Thyroid gland (tissue), 4 donors: ENCODE data around the gene ATG9B.

Experiments
- POLR2A ChIP-seq, 2 donors: fragments of 450-650 bp; IDR thresholded peaks; one replicate each; pipeline ENCODE4 v1.6.1; 2017; ENCODE audit warnings: antibody characterized with exemption in 2 of 2, mild to moderate bottlenecking in 2 of 2, moderate library complexity in 1 of 2
- TF ChIP-seq, protein P1 (sequence below), 6 experiments: fragments of 200-600 bp in 3 of 6; fragments of 450-650 bp in 3 of 6; sonication (generic) in 3 of 6; IDR thresholded peaks; one replicate each; pipeline ENCODE4 v1.5.1; 2016 to 2019; ENCODE audit warnings: antibody characterized with exemption in 6 of 6, mild to moderate bottlenecking in 2 of 6, inconsistent platforms in 1 of 6, moderate library complexity in 1 of 6

DNA sequence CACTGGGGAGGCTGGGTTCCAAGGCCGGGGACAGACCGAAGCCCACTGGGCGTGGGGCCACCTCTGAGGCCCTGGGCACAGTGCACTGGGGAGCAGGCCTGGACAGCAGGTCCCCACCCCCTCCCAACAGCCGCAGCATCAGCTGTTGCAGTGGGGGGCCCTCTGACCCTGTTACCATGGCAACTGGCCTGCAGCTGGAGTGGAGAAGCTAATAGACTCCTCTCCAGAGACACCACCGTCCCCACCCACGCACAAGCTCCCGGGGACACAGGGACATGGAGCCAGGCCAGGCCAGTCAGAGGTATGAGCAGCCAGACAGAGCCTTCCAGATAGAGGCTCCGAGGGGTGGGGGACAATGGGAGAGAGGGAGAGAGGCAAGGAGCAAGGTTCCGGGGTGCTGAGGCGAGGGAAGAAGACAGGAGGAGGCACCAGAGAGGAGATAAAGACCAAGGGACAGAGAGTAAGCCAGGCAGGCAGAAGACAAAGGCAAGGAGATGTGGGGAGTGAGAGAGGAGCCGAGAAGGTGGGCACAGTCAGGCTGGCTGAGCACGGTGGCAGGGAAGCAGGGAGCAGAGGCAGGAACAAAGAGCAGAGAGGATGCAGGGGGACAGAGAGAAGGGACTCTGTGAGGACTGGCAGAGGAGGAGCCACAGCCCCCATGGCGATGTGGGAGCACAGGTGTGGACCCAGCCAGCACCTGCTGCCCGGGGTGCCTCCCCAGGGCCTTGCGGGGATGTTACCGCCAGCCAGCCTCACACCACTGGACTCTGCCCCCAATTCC is 52.9 kb downstream of the ATG9B start:
- TF ChIP-seq POLR2A (IDR thresholded peaks at IDR 0.05) = no peak
- TF ChIP-seq, protein P1, sequence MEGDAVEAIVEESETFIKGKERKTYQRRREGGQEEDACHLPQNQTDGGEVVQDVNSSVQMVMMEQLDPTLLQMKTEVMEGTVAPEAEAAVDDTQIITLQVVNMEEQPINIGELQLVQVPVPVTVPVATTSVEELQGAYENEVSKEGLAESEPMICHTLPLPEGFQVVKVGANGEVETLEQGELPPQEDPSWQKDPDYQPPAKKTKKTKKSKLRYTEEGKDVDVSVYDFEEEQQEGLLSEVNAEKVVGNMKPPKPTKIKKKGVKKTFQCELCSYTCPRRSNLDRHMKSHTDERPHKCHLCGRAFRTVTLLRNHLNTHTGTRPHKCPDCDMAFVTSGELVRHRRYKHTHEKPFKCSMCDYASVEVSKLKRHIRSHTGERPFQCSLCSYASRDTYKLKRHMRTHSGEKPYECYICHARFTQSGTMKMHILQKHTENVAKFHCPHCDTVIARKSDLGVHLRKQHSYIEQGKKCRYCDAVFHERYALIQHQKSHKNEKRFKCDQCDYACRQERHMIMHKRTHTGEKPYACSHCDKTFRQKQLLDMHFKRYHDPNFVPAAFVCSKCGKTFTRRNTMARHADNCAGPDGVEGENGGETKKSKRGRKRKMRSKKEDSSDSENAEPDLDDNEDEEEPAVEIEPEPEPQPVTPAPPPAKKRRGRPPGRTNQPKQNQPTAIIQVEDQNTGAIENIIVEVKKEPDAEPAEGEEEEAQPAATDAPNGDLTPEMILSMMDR (IDR thresholded peaks at IDR 0.05) = no peak
